ENCODE measurements around the gene CYP27A1. TPM values are rescaled to one million over a fixed set of nuclear protein-coding genes. Genes with fewer than 3 reads are reported as not detected.

CYP27A1 gene
- total and polyA plus RNA-seq, 9 of the 15 experiments (the other 6 are each of a cell fraction or from before 2014, with no cell fraction given) = 0.20 TPM; not detected in 8

DNA sequence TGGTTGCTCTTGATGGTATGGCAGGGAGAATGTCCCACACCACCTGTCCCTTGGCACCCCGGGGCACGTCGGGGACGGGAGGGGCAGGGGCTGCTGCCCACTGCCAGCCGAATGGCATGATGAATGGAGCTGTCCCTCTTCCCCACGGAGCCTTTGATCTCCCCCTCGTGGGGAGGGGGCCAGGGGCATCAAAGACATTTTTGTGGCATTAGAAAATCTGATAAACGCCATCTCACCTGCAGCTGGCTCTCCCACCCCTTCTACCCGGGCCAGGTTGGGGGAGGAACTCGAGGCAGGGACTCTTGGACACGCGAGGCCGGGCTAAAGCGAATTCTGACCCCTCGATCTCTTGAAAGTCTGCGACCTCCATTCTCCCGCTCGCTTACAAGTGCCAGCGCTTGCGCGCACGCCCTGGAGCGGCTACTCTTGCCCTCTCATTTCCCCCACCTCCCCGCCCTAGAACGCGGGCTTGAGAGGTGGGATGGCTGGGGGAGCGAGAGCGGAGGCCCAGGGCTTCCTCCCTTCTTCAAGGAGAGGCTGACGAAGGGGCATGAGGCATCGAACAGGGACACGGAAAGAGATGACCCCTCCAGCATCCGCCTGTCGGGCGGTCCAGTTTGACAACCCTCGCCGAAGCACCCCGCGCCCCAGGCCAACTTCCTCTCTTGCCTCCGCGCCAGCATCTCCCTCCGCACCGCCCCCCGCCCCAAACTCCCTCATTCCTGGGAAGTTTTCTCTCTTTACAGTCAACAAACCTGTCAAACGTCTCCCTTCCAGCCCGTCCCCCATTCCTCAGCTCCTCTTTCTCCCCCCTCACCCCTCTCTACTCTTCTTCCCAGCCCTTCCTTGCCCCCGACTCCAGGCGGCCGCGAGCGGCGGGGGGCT lies 77.0 kb downstream of the CYP27A1 start:
- H3K4me1 ChIP-seq (replicated peaks in 1 of 2; ENCODE audit: control insufficient read depth in 2 of 2, insufficient read depth in 2 of 2, low read length in 2 of 2) = peaks cover 3 to 15% of the 10 kb centered on the region in 2 experiments; a peak in 3 of 5 replicates
- H3K36me3 ChIP-seq (ENCODE audit: control insufficient read depth, insufficient read depth, low read length) = no peaks in the 10 kb centered on the region
- no TSS peak for BruUV-seq (replicated peaks)
- no peaks in the 10 kb centered on the region for H3K79me2 ChIP-seq (ENCODE audit: control insufficient read depth, insufficient read depth, low read length)
- no peak overlapping the region for H3K4me2 ChIP-seq (ENCODE audit: insufficient read depth, low read length)
- no peak overlapping the region for H3K9ac ChIP-seq (ENCODE audit: insufficient read depth in 1 of 2, low read depth in 2 of 2, low read length in 2 of 2)
- POLR2A ChIA-PET = no interaction called here
- H3K27ac ChIP-seq (ENCODE audit: extremely low read depth, low read depth, low read length) = no peak overlapping the region
- peaks cover 0 to 50% of the 10 kb centered on the region in 2 experiments; a peak in 4 of 5 replicates for H3K27me3 ChIP-seq (ENCODE audit: control insufficient read depth in 2 of 2, insufficient read depth in 2 of 2, low read length in 2 of 2)
- H3K9me1 ChIP-seq (ENCODE audit: control insufficient read depth, insufficient read depth, low read length) = no peaks in the 10 kb centered on the region
- intact Hi-C loops (cut with micrococcal nuclease) = loop anchor here (10.0 kb wide), 1 partner anchor 296 kb away; no protein-coding TSS in a partner anchor
- FAIRE-seq (no peak), ATAC-seq (no peak), DNase-seq (ENCODE audit: extremely low read depth in 1 of 4, low spot score in 3 of 4) (no peak)
- in situ Hi-C loops (cut with MboI) = loop anchor here (10.0 kb wide), 1 partner anchor 256 kb away; no protein-coding TSS in a partner anchor
- TF ChIP-seq TARDBP (IDR thresholded peaks at IDR 0.05) = no peak
- no peak for TF ChIP-seq SIN3B (IDR thresholded peaks at IDR 0.05; ENCODE audit: low read depth)
- no peak for TF ChIP-seq ZNF24 (IDR thresholded peaks at IDR 0.05)
- TF ChIP-seq, protein P1, sequence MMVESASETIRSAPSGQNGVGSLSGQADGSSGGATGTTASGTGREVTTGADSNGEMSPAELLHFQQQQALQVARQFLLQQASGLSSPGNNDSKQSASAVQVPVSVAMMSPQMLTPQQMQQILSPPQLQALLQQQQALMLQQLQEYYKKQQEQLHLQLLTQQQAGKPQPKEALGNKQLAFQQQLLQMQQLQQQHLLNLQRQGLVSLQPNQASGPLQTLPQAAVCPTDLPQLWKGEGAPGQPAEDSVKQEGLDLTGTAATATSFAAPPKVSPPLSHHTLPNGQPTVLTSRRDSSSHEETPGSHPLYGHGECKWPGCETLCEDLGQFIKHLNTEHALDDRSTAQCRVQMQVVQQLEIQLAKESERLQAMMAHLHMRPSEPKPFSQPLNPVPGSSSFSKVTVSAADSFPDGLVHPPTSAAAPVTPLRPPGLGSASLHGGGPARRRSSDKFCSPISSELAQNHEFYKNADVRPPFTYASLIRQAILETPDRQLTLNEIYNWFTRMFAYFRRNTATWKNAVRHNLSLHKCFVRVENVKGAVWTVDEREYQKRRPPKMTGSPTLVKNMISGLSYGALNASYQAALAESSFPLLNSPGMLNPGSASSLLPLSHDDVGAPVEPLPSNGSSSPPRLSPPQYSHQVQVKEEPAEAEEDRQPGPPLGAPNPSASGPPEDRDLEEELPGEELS (CRISPR knock-in tag; IDR thresholded peaks at IDR 0.05; ENCODE audit: borderline replicate concordance) = no peak
- no peak for TF ChIP-seq EZH2 (IDR thresholded peaks at IDR 0.05; ENCODE audit: borderline replicate concordance, low read depth, low read length)
- no peak for TF ChIP-seq ZSCAN29 (IDR thresholded peaks at IDR 0.05)
- TF ChIP-seq CBFA2T2 (conservative IDR thresholded peaks at IDR 0.05) = no peak
- no peak for TF ChIP-seq NR3C1 (CRISPR knock-in tag; IDR thresholded peaks at IDR 0.05)
- TF ChIP-seq ZNF444 (CRISPR knock-in tag; IDR thresholded peaks at IDR 0.05) = no peak
- TF ChIP-seq ZNF146 (CRISPR knock-in tag; IDR thresholded peaks at IDR 0.05; ENCODE audit: unreplicated experiment) = no peak
- TF ChIP-seq MYNN (IDR thresholded peaks at IDR 0.05) = no peak
- no peak for TF ChIP-seq MYNN (CRISPR knock-in tag; IDR thresholded peaks at IDR 0.05)
- no peak for TF ChIP-seq RHOXF2B (CRISPR knock-in tag; conservative IDR thresholded peaks at IDR 0.05)
- no peaks in the 10 kb centered on the region for H3K9me3 ChIP-seq (replicated peaks; ENCODE audit: control insufficient read depth, insufficient read depth, low read depth, low read length)
- 6% methylated on average over 23 of the region's 51 CpGs for WGBS (ENCODE audit: insufficient coverage, low coverage, missing lambda C conversion rate)
- peaks cover 6% of the 10 kb centered on the region; the same call in 1 of the 2 replicates for H4K20me1 ChIP-seq (replicated peaks; ENCODE audit: control insufficient read depth, insufficient read depth, low read length)
- H2AFZ ChIP-seq (ENCODE audit: low read depth, low read length) = no peak overlapping the region
- no peak overlapping the region for H3K4me3 ChIP-seq
- CTCF ChIA-PET (ENCODE audit: low intra/inter-chr PET ratio) = interaction anchor here (0.7 kb wide), 1 partner anchor 140 kb away, joined by 3 read pairs; no protein-coding TSS in a partner anchor

Data from K562 (cell line).